Measurements from ENCODE around the gene OPCML. TPM values are rescaled to one million over a fixed set of nuclear protein-coding genes. Genes with fewer than 3 reads are reported as not detected.

OPCML gene
- total RNA-seq, 2 donors from 2014 or later, result not detected

GRCh38 chr11:132914600-132914999 is 617.7 kb downstream of the OPCML start:
- no peaks in the 10 kb centered on the region for H3K9me3 ChIP-seq (ENCODE audit: control insufficient read depth, low read length, poor library complexity, severe bottlenecking)
- no peaks in the 10 kb centered on the region for H3K4me1 Mint-ChIP-seq
- no peak overlapping the region for H3K4me3 Mint-ChIP-seq
- no peak overlapping the region for H3K27ac Mint-ChIP-seq
- peaks cover 19% of the 10 kb centered on the region for H3K27me3 Mint-ChIP-seq
- ATAC-seq, result no peak
- no peaks in the 10 kb centered on the region for H3K36me3 Mint-ChIP-seq (ENCODE audit: low read depth)
- DNase-seq, result no peak

DNA sequence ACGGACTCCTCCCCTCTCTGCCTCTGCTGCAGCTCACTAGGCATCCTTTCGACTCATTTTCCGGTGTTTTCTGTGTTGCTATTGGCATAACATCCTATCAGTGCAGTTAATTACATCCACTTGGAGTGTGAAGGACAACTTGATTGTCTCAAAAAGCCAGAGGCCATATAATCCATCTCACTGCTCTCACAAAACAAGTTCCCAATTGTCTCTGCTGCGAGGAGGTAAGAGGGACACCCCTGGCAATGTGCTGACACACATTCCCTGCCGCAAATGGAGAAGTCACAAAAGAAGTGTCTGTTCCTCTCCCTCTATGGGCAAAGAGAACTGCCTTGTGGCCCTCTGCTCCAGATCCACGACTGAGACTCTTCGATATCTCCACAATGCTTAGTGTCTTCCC is 618.4 kb downstream of the OPCML start:
- H3K4me1 Mint-ChIP-seq, result no peaks in the 10 kb centered on the region
- H3K27ac Mint-ChIP-seq, result no peak overlapping the region
- peaks cover 16% of the 10 kb centered on the region for H3K27me3 Mint-ChIP-seq
- ATAC-seq (no peak), DNase-seq (no peak)
- no peak overlapping the region for H3K4me3 Mint-ChIP-seq
- H3K36me3 Mint-ChIP-seq (ENCODE audit: low read depth), result no peaks in the 10 kb centered on the region
- H3K9me3 ChIP-seq (ENCODE audit: control insufficient read depth, low read length, poor library complexity, severe bottlenecking), result no peaks in the 10 kb centered on the region

- Mint-ChIP-seq H3K4me3 (no peak overlapping the region), H3K4me1 (no peaks in the 10 kb centered on the region), H3K27ac (no peak overlapping the region), H3K36me3 (ENCODE audit: low read depth) (no peaks in the 10 kb centered on the region), H3K27me3 (peaks cover 22% of the 10 kb centered on the region)
- DNase-seq (no peak), ATAC-seq (no peak)
- H3K9me3 ChIP-seq (ENCODE audit: control insufficient read depth, low read length, poor library complexity, severe bottlenecking), result no peaks in the 10 kb centered on the region
Measured at GRCh38 chr11:132913295-132913694, 619.0 kb downstream of the OPCML start.

DNA sequence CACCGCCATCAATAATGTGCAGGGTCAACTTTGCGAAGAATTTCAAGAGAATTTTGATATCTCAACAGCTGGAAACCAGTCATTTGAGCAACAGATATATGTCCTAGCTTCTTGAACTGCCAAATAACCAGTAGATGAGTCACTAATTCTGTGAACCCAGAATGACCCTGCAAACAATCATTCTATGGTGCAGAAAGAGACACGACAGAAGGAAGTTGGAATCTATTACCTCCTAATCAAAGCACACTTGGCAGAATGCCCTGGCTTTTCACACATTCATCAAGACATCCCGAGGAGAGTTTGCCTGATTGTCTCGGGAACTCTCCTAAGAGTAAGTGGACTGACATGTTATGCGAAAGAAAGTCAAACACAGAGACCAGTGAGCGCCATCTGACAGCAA is 621.1 kb downstream of the OPCML start:
- no peaks in the 10 kb centered on the region for H3K9me3 ChIP-seq (ENCODE audit: control insufficient read depth, low read length, poor library complexity, severe bottlenecking)
- no peak for DNase-seq
- Mint-ChIP-seq H3K36me3 (ENCODE audit: low read depth) (no peaks in the 10 kb centered on the region), H3K4me3 (no peak overlapping the region), H3K4me1 (no peaks in the 10 kb centered on the region), H3K27me3 (peaks cover 34% of the 10 kb centered on the region), H3K27ac (no peak overlapping the region)
- ATAC-seq, result no peak

DNA sequence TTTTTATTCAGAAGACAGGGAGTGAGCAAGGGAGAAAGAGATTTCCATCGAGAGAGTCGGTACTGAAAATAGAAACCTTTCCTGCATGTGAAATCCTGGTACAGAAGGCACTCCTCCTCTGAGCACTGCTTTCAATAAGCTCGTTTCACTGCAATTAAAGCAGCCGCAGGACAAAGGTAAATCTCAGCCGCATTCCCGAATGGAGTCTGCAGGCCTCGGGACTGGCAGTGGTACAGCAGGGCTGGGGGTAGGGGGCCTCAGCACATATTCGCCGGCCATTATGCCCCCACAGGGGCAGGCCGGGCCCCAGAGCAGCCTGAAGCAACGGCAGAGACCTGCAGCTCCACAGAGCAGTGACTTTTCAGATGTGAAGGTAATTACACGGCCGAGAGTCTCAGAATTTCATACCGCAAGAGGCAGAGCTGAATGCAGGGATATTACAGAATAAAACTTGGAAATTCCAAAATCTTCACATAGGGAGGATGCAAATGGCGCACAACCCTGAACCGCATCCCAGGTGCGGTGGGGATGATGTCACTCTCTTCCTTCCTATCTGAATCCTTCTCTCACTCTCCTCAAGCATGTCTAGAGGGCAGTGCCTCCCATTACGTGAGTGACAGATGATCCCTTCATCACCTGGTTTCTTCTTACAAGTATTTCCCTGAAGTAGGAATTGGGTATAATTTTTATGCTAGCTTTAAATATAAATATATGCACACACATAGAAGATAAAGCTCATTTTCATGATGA is 622.1 kb downstream of the OPCML start:
- ATAC-seq, result no peak
- DNase-seq, result no peak
- Mint-ChIP-seq H3K27me3 (peaks cover 36% of the 10 kb centered on the region), H3K4me1 (no peaks in the 10 kb centered on the region), H3K27ac (no peak overlapping the region), H3K4me3 (no peak overlapping the region), H3K36me3 (ENCODE audit: low read depth) (no peaks in the 10 kb centered on the region)
- H3K9me3 ChIP-seq (ENCODE audit: control insufficient read depth, low read length, poor library complexity, severe bottlenecking), result no peaks in the 10 kb centered on the region

DNA sequence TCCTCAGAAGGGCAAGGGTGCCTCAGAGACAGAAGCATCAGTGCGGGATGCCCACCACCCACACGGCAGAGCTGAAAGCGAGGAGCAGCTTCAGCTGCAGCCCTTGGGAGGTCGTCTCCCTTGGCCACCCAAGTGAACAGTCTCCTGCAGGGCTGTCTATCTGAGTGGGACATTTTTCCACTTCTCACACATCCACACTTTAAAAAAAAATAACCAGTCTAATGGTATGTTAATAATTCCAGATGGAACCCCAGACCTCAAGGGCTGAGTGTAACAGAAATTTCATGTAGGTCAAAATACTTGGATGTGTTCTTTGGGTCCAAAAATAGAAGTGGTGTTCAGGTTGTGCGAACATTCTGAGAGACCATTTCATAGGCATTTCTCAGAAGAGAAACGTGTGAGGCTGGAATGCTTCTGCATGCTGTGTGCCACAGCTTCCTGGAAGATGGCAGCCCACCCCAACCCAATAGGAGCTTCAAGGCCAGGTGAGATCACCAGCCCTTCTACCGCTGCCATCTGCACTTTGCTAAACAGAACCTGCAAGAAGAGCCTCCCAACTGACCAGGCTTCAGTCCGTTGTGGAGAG is 623.2 kb downstream of the OPCML start:
- Mint-ChIP-seq H3K27ac (no peak overlapping the region), H3K4me1 (no peaks in the 10 kb centered on the region), H3K27me3 (peaks cover 30% of the 10 kb centered on the region), H3K36me3 (ENCODE audit: low read depth) (no peaks in the 10 kb centered on the region), H3K4me3 (no peak overlapping the region)
- no peak for DNase-seq
- ATAC-seq, result no peak
- H3K9me3 ChIP-seq (ENCODE audit: control insufficient read depth, low read length, poor library complexity, severe bottlenecking), result no peaks in the 10 kb centered on the region

- no peak for ATAC-seq
- Mint-ChIP-seq H3K27me3 (peaks cover 23% of the 10 kb centered on the region), H3K4me3 (no peak overlapping the region), H3K4me1 (no peaks in the 10 kb centered on the region), H3K27ac (no peak overlapping the region), H3K36me3 (ENCODE audit: low read depth) (no peaks in the 10 kb centered on the region)
- H3K9me3 ChIP-seq (ENCODE audit: control insufficient read depth, low read length, poor library complexity, severe bottlenecking), result no peaks in the 10 kb centered on the region
- no peak for DNase-seq
Measured at GRCh38 chr11:132908414-132908810, 623.9 kb downstream of the OPCML start.

DNA sequence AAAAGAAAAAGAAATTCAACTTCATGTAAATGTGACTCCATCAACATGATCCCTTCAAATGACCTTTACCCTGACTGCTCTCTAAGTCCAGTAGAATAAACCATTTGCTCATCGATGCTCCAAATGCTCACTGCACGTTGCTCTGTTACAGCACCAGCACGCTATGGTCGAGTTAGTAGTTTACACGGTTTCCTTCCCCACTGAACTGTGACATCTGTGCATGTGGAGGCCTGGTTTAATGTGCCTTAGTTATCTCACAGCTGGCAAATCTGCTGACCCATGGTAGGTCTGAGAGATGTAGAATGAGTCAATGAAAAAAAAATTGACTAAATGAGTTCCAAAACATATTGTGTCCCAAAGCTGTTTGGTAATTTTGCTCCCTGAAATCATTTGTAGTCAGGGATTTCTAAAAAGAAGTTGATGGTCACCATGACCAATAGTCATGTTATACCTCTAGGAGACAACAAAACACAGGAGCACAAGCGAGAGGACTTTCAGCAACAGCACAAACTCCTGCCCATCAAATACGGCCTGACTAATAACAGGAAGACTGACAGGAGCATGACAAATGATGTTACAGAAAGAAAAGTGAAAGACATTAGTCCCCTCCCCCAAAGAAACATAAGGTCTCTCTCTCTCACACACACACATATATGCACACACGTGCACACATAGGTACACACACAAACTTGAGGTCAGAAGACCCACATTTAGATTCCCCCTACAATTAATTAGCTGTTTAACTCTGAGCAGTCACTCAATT is 624.5 kb downstream of the OPCML start:
- DNase-seq, result no peak
- Mint-ChIP-seq H3K36me3 (ENCODE audit: low read depth) (no peaks in the 10 kb centered on the region), H3K27ac (no peak overlapping the region)

DNA sequence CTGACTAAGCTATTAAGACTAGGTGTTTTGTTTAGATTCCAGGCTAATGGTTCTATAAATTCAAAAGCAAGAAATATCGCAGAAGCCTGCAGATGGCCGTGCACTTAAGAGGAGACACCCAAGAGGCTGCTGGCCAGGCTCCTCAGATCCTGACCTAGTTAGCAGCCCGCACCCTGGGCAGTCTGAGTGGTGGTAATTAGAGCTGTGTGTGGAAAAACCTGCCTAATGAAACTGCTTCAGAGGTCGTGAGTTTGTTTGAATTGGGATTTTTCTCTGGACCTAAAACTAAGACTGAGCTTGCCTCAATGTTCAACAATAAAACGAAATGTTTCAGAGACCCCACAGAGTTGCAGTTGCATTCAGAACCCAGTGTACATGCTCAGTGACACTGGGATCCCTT is 627.7 kb downstream of the OPCML start:
- Mint-ChIP-seq H3K36me3 (ENCODE audit: low read depth) (no peaks in the 10 kb centered on the region), H3K4me1 (no peaks in the 10 kb centered on the region), H3K4me3 (no peak overlapping the region), H3K27me3 (peaks cover 46% of the 10 kb centered on the region), H3K27ac (no peak overlapping the region)
- H3K9me3 ChIP-seq (ENCODE audit: control insufficient read depth, low read length, poor library complexity, severe bottlenecking), result no peaks in the 10 kb centered on the region
- ATAC-seq (no peak), DNase-seq (no peak)

More for the DNA sequence above, 624.5 kb downstream of the OPCML start:
- Mint-ChIP-seq H3K4me1 (no peaks in the 10 kb centered on the region), H3K27me3 (peaks cover 27% of the 10 kb centered on the region), H3K4me3 (no peak overlapping the region)
- ATAC-seq, result no peak
- H3K9me3 ChIP-seq (ENCODE audit: control insufficient read depth, low read length, poor library complexity, severe bottlenecking), result no peaks in the 10 kb centered on the region

- Mint-ChIP-seq H3K36me3 (ENCODE audit: low read depth) (no peaks in the 10 kb centered on the region), H3K27ac (no peak overlapping the region), H3K27me3 (peaks cover 50% of the 10 kb centered on the region), H3K4me1 (no peaks in the 10 kb centered on the region), H3K4me3 (no peak overlapping the region)
- ATAC-seq (no peak), DNase-seq (no peak)
- no peaks in the 10 kb centered on the region for H3K9me3 ChIP-seq (ENCODE audit: control insufficient read depth, low read length, poor library complexity, severe bottlenecking)
Measured at GRCh38 chr11:132904091-132904490, 628.2 kb downstream of the OPCML start.

DNA sequence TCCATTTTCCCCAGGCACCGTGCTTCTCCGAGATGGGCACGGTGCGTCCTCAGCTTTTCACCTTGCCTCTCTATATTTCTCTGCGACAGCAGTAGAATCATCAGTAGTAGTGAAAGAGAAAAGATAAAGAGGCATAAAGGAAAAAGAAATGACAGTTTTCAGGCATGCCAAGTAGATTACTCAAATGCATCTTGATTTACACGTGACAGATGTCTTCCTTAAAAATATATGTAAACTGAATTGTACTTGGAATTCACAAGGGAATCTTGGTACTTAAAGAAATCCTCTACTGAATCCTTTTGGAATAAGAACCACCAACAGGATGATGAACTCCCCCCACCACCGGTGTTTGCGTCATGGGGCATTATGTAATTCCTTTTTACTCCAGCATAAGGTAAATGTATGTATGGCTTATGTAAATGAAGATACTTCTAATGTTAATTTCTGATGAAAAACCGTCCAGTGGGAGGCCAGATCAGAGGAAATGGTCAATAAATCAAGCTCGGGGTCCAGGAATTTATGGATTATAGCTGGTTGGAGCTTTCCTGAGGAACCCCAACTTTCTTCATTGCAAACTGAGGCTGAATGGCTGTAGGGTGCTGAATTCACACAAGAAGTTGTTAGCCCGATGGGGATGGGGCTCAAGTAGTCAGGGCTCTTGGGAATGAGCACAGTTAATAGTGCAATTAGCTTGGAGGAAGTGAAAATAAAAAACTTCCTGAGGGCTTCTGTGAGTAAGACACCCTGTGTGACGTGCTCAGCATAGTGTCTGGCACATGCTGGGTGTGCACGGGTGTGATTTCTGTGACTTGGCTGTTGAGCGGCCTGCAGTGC is 630.4 kb downstream of the OPCML start:
- no peaks in the 10 kb centered on the region for H3K9me3 ChIP-seq (ENCODE audit: control insufficient read depth, low read length, poor library complexity, severe bottlenecking)
- ATAC-seq (no peak), DNase-seq (no peak)
- H3K27ac Mint-ChIP-seq, result no peak overlapping the region
- no peak overlapping the region for H3K4me3 Mint-ChIP-seq
- peaks cover 31% of the 10 kb centered on the region for H3K27me3 Mint-ChIP-seq
- no peaks in the 10 kb centered on the region for H3K36me3 Mint-ChIP-seq (ENCODE audit: low read depth)
- H3K4me1 Mint-ChIP-seq, result no peaks in the 10 kb centered on the region

DNA sequence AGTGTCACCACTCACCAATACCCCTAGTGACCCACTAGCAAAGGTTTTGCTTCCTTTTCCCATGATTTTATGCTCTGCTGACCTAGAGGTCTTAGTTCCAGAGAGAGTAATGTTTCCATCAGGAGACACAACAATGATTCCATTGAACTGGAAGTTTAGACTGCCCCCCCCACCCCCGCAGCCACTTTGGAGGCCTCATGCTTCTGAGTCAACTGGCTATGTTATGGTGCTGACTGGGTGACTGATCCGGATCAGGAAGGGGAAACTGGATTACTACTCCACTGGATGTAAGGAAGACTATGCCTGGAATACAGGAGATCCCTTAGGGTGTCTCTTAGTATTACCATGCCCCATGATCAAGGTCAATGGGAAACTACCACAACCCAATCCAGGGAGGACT is 633.6 kb downstream of the OPCML start:
- H3K27ac Mint-ChIP-seq, result no peak overlapping the region
- no peak for DNase-seq
- no peaks in the 10 kb centered on the region for H3K4me1 Mint-ChIP-seq
- H3K27me3 Mint-ChIP-seq, result peaks cover 26% of the 10 kb centered on the region
- H3K36me3 Mint-ChIP-seq (ENCODE audit: low read depth), result no peaks in the 10 kb centered on the region
- H3K9me3 ChIP-seq (ENCODE audit: control insufficient read depth, low read length, poor library complexity, severe bottlenecking), result no peaks in the 10 kb centered on the region
- H3K4me3 Mint-ChIP-seq, result no peak overlapping the region
- no peak for ATAC-seq

DNA sequence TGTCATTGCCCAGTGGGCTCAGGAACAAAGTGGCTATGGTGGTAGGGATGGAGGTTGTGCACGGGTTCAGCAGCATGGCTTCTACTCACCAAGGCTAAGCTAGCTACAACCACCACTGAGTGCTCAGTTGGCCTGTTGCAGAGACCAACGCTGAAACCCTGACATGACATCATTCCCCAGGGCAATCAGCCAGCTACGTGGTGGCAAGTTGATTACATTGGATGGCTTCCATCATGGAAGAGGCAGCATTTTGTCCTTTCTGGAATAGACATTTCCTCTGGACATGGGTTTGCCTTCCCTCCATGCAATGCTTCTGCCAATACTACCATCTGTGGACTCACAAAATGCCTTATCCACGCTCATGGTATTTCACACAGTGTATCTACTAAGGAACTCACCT is 634.3 kb downstream of the OPCML start:
- DNase-seq (no peak), ATAC-seq (no peak)
- no peak overlapping the region for H3K4me3 Mint-ChIP-seq
- H3K27me3 Mint-ChIP-seq, result peaks cover 25% of the 10 kb centered on the region
- no peak overlapping the region for H3K27ac Mint-ChIP-seq
- H3K9me3 ChIP-seq (ENCODE audit: control insufficient read depth, low read length, poor library complexity, severe bottlenecking), result no peaks in the 10 kb centered on the region
- H3K36me3 Mint-ChIP-seq (ENCODE audit: low read depth), result no peaks in the 10 kb centered on the region
- no peaks in the 10 kb centered on the region for H3K4me1 Mint-ChIP-seq
